HepG2 (cell line): Measurements from ENCODE around the gene HSPB9. TPM values are rescaled to one million over a fixed set of nuclear protein-coding genes. Genes with fewer than 3 reads are reported as not detected.

ENCODE experiments used
- AKAP8 ChIP-seq: sonication (generic); formaldehyde crosslinking; IDR thresholded peaks from 2 replicates; pipeline ENCODE4 v1.5.1; 2020; ENCODE audit warnings: mild to moderate bottlenecking, missing genetic modification reagents
- CBX2 ChIP-seq, 2 experiments: fragments of 200-600 bp in 1 of 2; sonication (generic); formaldehyde crosslinking in 1 of 2; IDR thresholded peaks; 2 replicates each; pipeline versions ENCODE4 v1.7.0 to v1.8.1; 2018 to 2022; ENCODE audit warnings: low read depth in 2 of 2, low read length in 1 of 2, mild to moderate bottlenecking in 1 of 2, missing genetic modification reagents in 1 of 2
- ELF4 ChIP-seq: sonication (generic); formaldehyde crosslinking; IDR thresholded peaks from 2 replicates; pipeline ENCODE4 v1.5.0; 2020; ENCODE audit warnings: missing genetic modification reagents, mild to moderate bottlenecking, moderate library complexity, borderline replicate concordance
- MAF1 ChIP-seq: sonication (generic); formaldehyde crosslinking; IDR thresholded peaks from 2 replicates; pipeline ENCODE4 v1.5.0; 2020; ENCODE audit warnings: missing genetic modification reagents, borderline replicate concordance
- MAZ ChIP-seq, 2 experiments: sonication (generic) in 1 of 2; formaldehyde crosslinking in 1 of 2; IDR thresholded peaks; 2 replicates each; pipeline versions ENCODE4 v1.5.0 to v1.6.1; 2012 to 2020; ENCODE audit warnings: low read depth in 2 of 2, mild to moderate bottlenecking in 2 of 2, borderline replicate concordance in 1 of 2, improper control_type of control experiment in 1 of 2, low read length in 1 of 2, missing genetic modification reagents in 1 of 2, moderate library complexity in 1 of 2
- MBNL3 ChIP-seq: fragments of 250-450 bp; sonication (Bioruptor Pico); conservative IDR thresholded peaks from 2 replicates; pipeline ENCODE4 v1.8.0; 2022; ENCODE audit warnings: mild to moderate bottlenecking, inconsistent platforms
- NCOR1 ChIP-seq: fragments of 200-600 bp; sonication (generic); IDR thresholded peaks from 2 replicates; pipeline ENCODE4 v1.7.0; 2017; ENCODE audit warnings: antibody characterized with exemption, low read length, borderline replicate concordance
- SP140L ChIP-seq: sonication (generic); formaldehyde crosslinking; IDR thresholded peaks from 2 replicates; pipeline ENCODE4 v1.4.0; 2020; ENCODE audit warnings: missing genetic modification reagents, borderline replicate concordance
- SRSF4 ChIP-seq: fragments of 200-400 bp; formaldehyde crosslinking; IDR thresholded peaks from one replicate; pipeline ENCODE4 v1.6.1; 2018; ENCODE audit warnings: mild to moderate bottlenecking, low read depth, low read length, moderate library complexity; ENCODE audit not compliant: poor library complexity, severe bottlenecking
- ZIK1 ChIP-seq: sonication (generic); formaldehyde crosslinking; IDR thresholded peaks from 2 replicates; pipeline ENCODE4 v1.5.0; 2020; ENCODE audit warnings: mild to moderate bottlenecking, low read depth, missing genetic modification reagents, borderline replicate concordance
- ZNF260 ChIP-seq: sonication (generic); formaldehyde crosslinking; IDR thresholded peaks from 2 replicates; pipeline ENCODE4 v1.4.0; 2020; ENCODE audit warnings: missing genetic modification reagents, low read depth, mild to moderate bottlenecking, borderline replicate concordance
- ZNF33B ChIP-seq: sonication (generic); formaldehyde crosslinking; IDR thresholded peaks from 2 replicates; pipeline ENCODE4 v1.5.1; 2020; ENCODE audit warnings: mild to moderate bottlenecking, missing genetic modification reagents
- ZNF350 ChIP-seq: sonication (generic); formaldehyde crosslinking; IDR thresholded peaks from 2 replicates; pipeline ENCODE4 v1.4.0; 2020; ENCODE audit warnings: mild to moderate bottlenecking, low read depth, missing genetic modification reagents, borderline replicate concordance
- ZNF354B ChIP-seq: sonication (generic); formaldehyde crosslinking; IDR thresholded peaks from 2 replicates; pipeline ENCODE4 v1.8.0; 2022; ENCODE audit warnings: mild to moderate bottlenecking, missing genetic modification reagents
- ZNF382 ChIP-seq: sonication (generic); formaldehyde crosslinking; IDR thresholded peaks from 2 replicates; pipeline ENCODE4 v1.5.0; 2020; ENCODE audit warnings: missing genetic modification reagents, mild to moderate bottlenecking, borderline replicate concordance
- ZNF510 ChIP-seq: sonication (generic); formaldehyde crosslinking; IDR thresholded peaks from 2 replicates; pipeline ENCODE4 v1.4.0; 2020; ENCODE audit warnings: low read depth, mild to moderate bottlenecking, missing genetic modification reagents
- polyA plus RNA-seq, 8 experiments: library from polyadenylated mRNA; depleted of rRNA in 3 of 8; stranded (reverse) in 7 of 8; unstranded in 1 of 8; fragments of >200 nt; fragmentation: Illumina TruSeq in 4 of 8; extraction: Trizol in 4 of 8; gene quantifications; 2 replicates each; pipeline versions ENCODE4 v1.2.1 to v1.2.3, GENCODE V29; 2011 to 2016; ENCODE audit warnings: low read depth in 4 of 8, missing spikeins in 1 of 8, mixed read lengths in 1 of 8; ENCODE audit not compliant: insufficient read depth in 1 of 8
- total RNA-seq, 5 experiments: library from RNA; depleted of rRNA; stranded (reverse); fragments of >200 nt; fragmentation: Illumina TruSeq; extraction: Trizol; gene quantifications; 2 replicates each; pipeline ENCODE4 v1.2.3, GENCODE V29; 2016; ENCODE audit warnings: low read depth in 1 of 5
- TF ChIP-seq, protein P1 (sequence below): sonication (generic); formaldehyde crosslinking; IDR thresholded peaks from 2 replicates; pipeline ENCODE4 v1.5.0; 2020; ENCODE audit warnings: missing genetic modification reagents, mild to moderate bottlenecking, borderline replicate concordance
- TF ChIP-seq, protein P2 (sequence below): sonication (generic); formaldehyde crosslinking; conservative IDR thresholded peaks from 2 replicates; pipeline ENCODE4 v1.8.1; 2023; ENCODE audit warnings: missing genetic modification reagents
- TF ChIP-seq, protein P3 (sequence below): sonication (generic); formaldehyde crosslinking; IDR thresholded peaks from 2 replicates; pipeline ENCODE4 v1.5.1; 2020; ENCODE audit warnings: missing genetic modification reagents, mild to moderate bottlenecking, borderline replicate concordance

Gene HSPB9
- total and polyA plus RNA-seq, 2 of the 13 experiments (the other 11 are each of a cell fraction or from before 2014, with no cell fraction given): 0.05 to 0.24 TPM

DNA sequence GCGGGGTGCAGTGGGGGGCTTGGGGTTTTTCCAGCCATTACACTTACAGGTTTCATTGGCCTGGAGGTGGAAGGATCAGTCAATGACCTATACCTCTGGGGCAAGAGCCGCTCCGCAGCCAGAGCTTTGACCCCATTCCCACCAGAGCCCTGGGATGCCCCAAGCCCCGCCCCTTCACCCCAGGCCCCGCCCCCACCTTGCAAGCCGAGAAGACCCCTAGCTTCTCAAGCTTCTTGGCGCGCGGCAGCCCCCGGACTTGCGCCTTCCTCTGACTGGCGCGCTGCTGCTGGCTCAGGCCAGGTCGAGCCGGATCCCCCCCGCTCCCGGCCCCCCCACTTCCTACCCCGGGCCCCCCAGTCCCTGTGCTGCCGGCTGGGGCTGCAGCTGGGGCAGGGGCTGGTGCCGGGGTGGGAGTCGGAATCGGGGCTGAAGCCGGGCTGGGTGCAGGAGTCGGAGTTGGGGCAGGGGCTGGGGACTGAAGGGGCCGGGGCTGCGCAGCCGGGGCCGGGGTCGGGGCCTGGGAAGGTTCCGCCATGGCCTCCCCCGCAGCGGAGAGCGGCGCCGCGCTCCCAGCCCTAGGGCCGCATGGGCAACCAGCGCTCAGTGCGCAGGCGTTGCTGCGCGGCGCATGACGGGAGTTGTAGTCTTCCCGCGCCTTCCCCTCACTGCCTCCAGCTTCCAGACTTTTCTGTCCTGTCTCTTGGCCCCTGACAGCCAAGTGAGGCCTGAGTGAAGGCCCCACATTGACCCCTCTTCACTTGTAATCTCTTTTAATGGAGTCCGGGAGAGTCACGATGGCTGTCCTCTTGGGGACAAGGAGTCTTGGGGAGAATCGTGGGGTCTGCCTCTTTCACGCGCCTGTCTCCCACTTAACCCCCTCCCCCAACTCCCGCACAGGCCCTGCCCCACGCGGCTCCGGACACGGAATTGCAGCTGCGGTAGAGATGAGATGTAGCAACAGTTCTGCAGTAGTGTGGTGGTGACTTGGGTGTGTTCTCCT lies 1.5 kb upstream of the HSPB9 start, which contains the start of gene KAT2A (continued):
- TF ChIP-seq ZNF354B (CRISPR knock-in tag) (no peak), CBX2 (IDR thresholded peaks at IDR 0.05; ENCODE audit: low read depth, low read length) (no peak), CBX2 (CRISPR knock-in tag; IDR thresholded peaks at IDR 0.05; ENCODE audit: low read depth) (no peak), ZNF260 (no peak), MAZ (IDR thresholded peaks at IDR 0.05; ENCODE audit: borderline replicate concordance, low read depth, low read length) (no peak), MAZ (CRISPR knock-in tag; IDR thresholded peaks at IDR 0.05; ENCODE audit: low read depth) (peak; percentile 88), ZIK1 (CRISPR knock-in tag) (0 out of 2 replicates have a peak, but pooled peaks have one; percentile 73), ZNF350 (CRISPR knock-in tag) (no peak; the same call in 1 of the 2 replicates), MAF1 (CRISPR knock-in tag) (no peak), AKAP8 (CRISPR knock-in tag) (no peak), SP140L (CRISPR knock-in tag) (no peak), ZNF382 (CRISPR knock-in tag) (no peak), ZNF33B (CRISPR knock-in tag) (no peak), ELF4 (no peak), MBNL3 (CRISPR knock-in tag) (no peak), SRSF4 (no peak), NCOR1 (no peak), ZNF510 (CRISPR knock-in tag) (no peak)
- TF ChIP-seq, protein P1, sequence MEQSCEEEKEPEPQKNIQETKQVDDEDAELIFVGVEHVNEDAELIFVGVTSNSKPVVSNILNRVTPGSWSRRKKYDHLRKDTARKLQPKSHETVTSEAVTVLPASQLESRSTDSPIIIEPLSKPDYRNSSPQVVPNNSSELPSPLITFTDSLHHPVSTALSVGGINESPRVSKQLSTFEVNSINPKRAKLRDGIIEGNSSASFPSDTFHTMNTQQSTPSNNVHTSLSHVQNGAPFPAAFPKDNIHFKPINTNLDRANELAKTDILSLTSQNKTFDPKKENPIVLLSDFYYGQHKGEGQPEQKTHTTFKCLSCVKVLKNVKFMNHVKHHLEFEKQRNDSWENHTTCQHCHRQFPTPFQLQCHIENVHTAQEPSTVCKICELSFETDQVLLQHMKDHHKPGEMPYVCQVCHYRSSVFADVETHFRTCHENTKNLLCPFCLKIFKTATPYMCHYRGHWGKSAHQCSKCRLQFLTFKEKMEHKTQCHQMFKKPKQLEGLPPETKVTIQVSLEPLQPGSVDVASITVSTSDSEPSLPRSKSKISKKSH (CRISPR knock-in tag): peak; percentile 63
- TF ChIP-seq, protein P2, sequence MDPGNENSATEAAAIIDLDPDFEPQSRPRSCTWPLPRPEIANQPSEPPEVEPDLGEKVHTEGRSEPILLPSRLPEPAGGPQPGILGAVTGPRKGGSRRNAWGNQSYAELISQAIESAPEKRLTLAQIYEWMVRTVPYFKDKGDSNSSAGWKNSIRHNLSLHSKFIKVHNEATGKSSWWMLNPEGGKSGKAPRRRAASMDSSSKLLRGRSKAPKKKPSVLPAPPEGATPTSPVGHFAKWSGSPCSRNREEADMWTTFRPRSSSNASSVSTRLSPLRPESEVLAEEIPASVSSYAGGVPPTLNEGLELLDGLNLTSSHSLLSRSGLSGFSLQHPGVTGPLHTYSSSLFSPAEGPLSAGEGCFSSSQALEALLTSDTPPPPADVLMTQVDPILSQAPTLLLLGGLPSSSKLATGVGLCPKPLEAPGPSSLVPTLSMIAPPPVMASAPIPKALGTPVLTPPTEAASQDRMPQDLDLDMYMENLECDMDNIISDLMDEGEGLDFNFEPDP (CRISPR knock-in tag): no peak
- TF ChIP-seq, protein P3, sequence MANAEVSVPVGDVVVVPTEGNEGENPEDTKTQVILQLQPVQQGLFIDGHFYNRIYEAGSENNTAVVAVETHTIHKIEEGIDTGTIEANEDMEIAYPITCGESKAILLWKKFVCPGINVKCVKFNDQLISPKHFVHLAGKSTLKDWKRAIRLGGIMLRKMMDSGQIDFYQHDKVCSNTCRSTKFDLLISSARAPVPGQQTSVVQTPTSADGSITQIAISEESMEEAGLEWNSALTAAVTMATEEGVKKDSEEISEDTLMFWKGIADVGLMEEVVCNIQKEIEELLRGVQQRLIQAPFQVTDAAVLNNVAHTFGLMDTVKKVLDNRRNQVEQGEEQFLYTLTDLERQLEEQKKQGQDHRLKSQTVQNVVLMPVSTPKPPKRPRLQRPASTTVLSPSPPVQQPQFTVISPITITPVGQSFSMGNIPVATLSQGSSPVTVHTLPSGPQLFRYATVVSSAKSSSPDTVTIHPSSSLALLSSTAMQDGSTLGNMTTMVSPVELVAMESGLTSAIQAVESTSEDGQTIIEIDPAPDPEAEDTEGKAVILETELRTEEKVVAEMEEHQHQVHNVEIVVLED (CRISPR knock-in tag): peak; percentile 59; the same call in 1 of the 2 replicates
